HCT116 (cell line): ENCODE measurements around the gene YBEY. TPM values are rescaled to one million over a fixed set of nuclear protein-coding genes. Genes with fewer than 3 reads are reported as not detected.
A peak's percentile ranks its signal among the peaks of the same experiment; 100 is the strongest.

Experiments used
- ATAC-seq: fragments of 200-7000 bp; cut with Tn5 transposase; 2 replicates; pipeline ENCODE4 v1.9.1; 2020; ENCODE audit warnings: mild to moderate bottlenecking, moderate library complexity
- BruUV-seq: library from RNA; stranded (reverse); fragments of 400-500 nt; replicated peaks from 2 replicates; lab custom pipeline; 2021; lab: Mats Ljungman, UMichigan
- CTCF ChIA-PET: fragments of 300-600 bp; sonication (Branson Sonifier 250); formaldehyde crosslinking; loops from one replicate; lab custom pipeline; 2021; ENCODE audit warnings: antibody characterized with exemption; lab: Charles Lee
- POLR2A ChIA-PET: fragments of 300-600, 350-600 bp; sonication (Branson Sonifier 250); formaldehyde crosslinking; loops from one replicate; lab custom pipeline; 2021; ENCODE audit warnings: antibody characterized with exemption; lab: Charles Lee
- RAD21 ChIA-PET, 2 experiments: fragments of 300-600 bp; sonication (Branson Sonifier 250); formaldehyde crosslinking; loops; one replicate each; lab custom pipeline; 2023; ENCODE audit warnings: low total read pairs in 2 of 2; ENCODE audit not compliant: uncharacterized antibody in 2 of 2, unreplicated experiment in 2 of 2, low non-redundant PET in 1 of 2; lab: Charles Lee
- DNase-seq: peaks from one replicate; pipeline ENCODE4 v3.0.0-alpha.2; 2010; ENCODE audit warnings: low read depth, low spot score
- H2AFZ ChIP-seq: fragments of 200-600 bp; shearing (Covaris generic), sonication (generic); 2 replicates; pipeline ENCODE4 v1.6.1; 2017; ENCODE audit warnings: low read depth, mixed run types, mixed read lengths, antibody characterized with exemption, low read length; ENCODE audit not compliant: poor library complexity, severe bottlenecking
- H3K27ac ChIP-seq: 2 replicates; pipeline ENCODE4 v1.5.1; 2012; ENCODE audit warnings: low read depth, low read length
- H3K27me3 ChIP-seq: fragments of 200-600 bp; sonication (generic); 2 replicates; pipeline ENCODE4 v1.6.1; 2016; ENCODE audit warnings: mixed run types, low read length, mixed read lengths; ENCODE audit not compliant: insufficient read depth
- H3K36me3 ChIP-seq, 2 experiments: fragments of 200-500 bp in 1 of 2; fragments of 200-600 bp in 1 of 2; sonication (Bioruptor generic) in 1 of 2; sonication (generic) in 1 of 2; 2 replicates each; pipeline versions ENCODE4 v1.5.1 to v1.6.1; 2014 to 2016; ENCODE audit warnings: low read length in 2 of 2, inconsistent platforms in 1 of 2, mixed read lengths in 1 of 2, mixed run types in 1 of 2; ENCODE audit not compliant: insufficient read depth in 2 of 2, control insufficient read depth in 1 of 2
- H3K4me1 ChIP-seq, 2 experiments: fragments of 200-600 bp in 1 of 2; sonication (generic) in 1 of 2; 2 replicates each; pipeline versions ENCODE4 v1.5.1 to v1.6.1; 2012 to 2017; ENCODE audit warnings: low read length in 2 of 2, inconsistent platforms in 1 of 2, mild to moderate bottlenecking in 1 of 2, mixed read lengths in 1 of 2, mixed run types in 1 of 2, moderate library complexity in 1 of 2; ENCODE audit not compliant: insufficient read depth in 2 of 2, control insufficient read depth in 1 of 2
- H3K4me2 ChIP-seq: fragments of 200-600 bp; sonication (generic); 2 replicates; pipeline ENCODE4 v1.6.1; 2017; ENCODE audit warnings: mixed run types, low read length, mixed read lengths
- H3K4me3 ChIP-seq, 2 experiments: fragments of 200-600 bp in 1 of 2; sonication (generic) in 1 of 2; replicated peaks in 1 of 2; 2 replicates each; pipeline ENCODE4 v1.5.1; 2011 to 2016; ENCODE audit warnings: low read length in 2 of 2, control low read depth in 1 of 2, low read depth in 1 of 2, mild to moderate bottlenecking in 1 of 2, mixed read lengths in 1 of 2, mixed run types in 1 of 2
- H3K79me2 ChIP-seq: fragments of 200-600 bp; sonication (generic); 2 replicates; pipeline ENCODE4 v1.6.1; 2017; ENCODE audit warnings: mild to moderate bottlenecking, mixed run types, low read length, moderate library complexity, mixed read lengths; ENCODE audit not compliant: insufficient read depth
- H3K9ac ChIP-seq: fragments of 200-600 bp; sonication (generic); 2 replicates; pipeline ENCODE4 v1.6.1; 2016; ENCODE audit warnings: low read length, mixed read lengths
- H3K9me2 ChIP-seq: fragments of 200-600 bp; sonication (generic), shearing (Covaris generic); 2 replicates; pipeline ENCODE4 v1.6.1; 2017; ENCODE audit warnings: mixed run types, mild to moderate bottlenecking, moderate library complexity; ENCODE audit not compliant: insufficient read depth
- H3K9me3 ChIP-seq, 2 experiments: fragments of 200-500 bp in 1 of 2; fragments of 200-600 bp in 1 of 2; sonication (Bioruptor generic) in 1 of 2; sonication (generic) in 1 of 2; 2 replicates each; pipeline ENCODE4 v1.6.1; 2014 to 2017; ENCODE audit warnings: low read length in 2 of 2, mixed read lengths in 2 of 2, inconsistent platforms in 1 of 2, low read depth in 1 of 2, mild to moderate bottlenecking in 1 of 2, mixed run types in 1 of 2, moderate library complexity in 1 of 2; ENCODE audit not compliant: control insufficient read depth in 1 of 2, insufficient read depth in 1 of 2
- H4K20me1 ChIP-seq: fragments of 200-600 bp; sonication (generic), shearing (Covaris generic); 2 replicates; pipeline ENCODE4 v1.6.1; 2017; ENCODE audit warnings: mixed run types, mild to moderate bottlenecking, moderate library complexity; ENCODE audit not compliant: insufficient read depth
- CBX3 ChIP-seq: IDR thresholded peaks from 2 replicates; pipeline ENCODE4 v1.6.1; 2012; ENCODE audit warnings: low read depth
- CEBPB ChIP-seq: IDR thresholded peaks from 2 replicates; pipeline ENCODE4 v1.6.1; 2012; ENCODE audit warnings: low read depth
- EGR1 ChIP-seq: IDR thresholded peaks from 2 replicates; pipeline ENCODE4 v1.6.1; 2012; ENCODE audit warnings: low read depth
- ELF1 ChIP-seq: IDR thresholded peaks from 2 replicates; pipeline ENCODE4 v1.6.1; 2012; ENCODE audit warnings: low read depth, borderline replicate concordance
- EZH2 ChIP-seq: fragments of 200-600 bp; sonication (generic); IDR thresholded peaks from 2 replicates; pipeline ENCODE4 v1.6.1; 2017; ENCODE audit warnings: antibody characterized with exemption, mixed run types
- EZH2phosphoT487 ChIP-seq: fragments of 200-600 bp; IDR thresholded peaks from 2 replicates; pipeline ENCODE4 v1.6.1; 2018; ENCODE audit warnings: antibody characterized with exemption, borderline replicate concordance
- POLR2A ChIP-seq: IDR thresholded peaks from 2 replicates; pipeline ENCODE4 v1.7.0; 2011; ENCODE audit warnings: borderline replicate concordance; ENCODE audit not compliant: insufficient read depth, insufficient read length; ENCODE audit errors: extremely low read depth
- RAD21 ChIP-seq: IDR thresholded peaks from 2 replicates; pipeline ENCODE4 v1.6.1; 2012; ENCODE audit warnings: low read depth, mild to moderate bottlenecking
- YY1 ChIP-seq: IDR thresholded peaks from 2 replicates; pipeline ENCODE4 v1.6.1; 2011; ENCODE audit warnings: low read length, low read depth, moderate library complexity, mild to moderate bottlenecking; ENCODE audit not compliant: insufficient replicate concordance; ENCODE audit errors: extremely low read depth
- ZBTB33 ChIP-seq: IDR thresholded peaks from 2 replicates; pipeline ENCODE4 v1.6.1; 2011; ENCODE audit warnings: mild to moderate bottlenecking, low read length, moderate library complexity; ENCODE audit not compliant: insufficient replicate concordance; ENCODE audit errors: extremely low read depth
- ZNF274 ChIP-seq: fragments of 200-500 bp; sonication (Bioruptor generic); IDR thresholded peaks from 2 replicates; pipeline ENCODE4 v1.6.1; 2014; ENCODE audit warnings: mild to moderate bottlenecking, low read depth, low read length, inconsistent platforms
- intact Hi-C: fragments of 100-400 bp; cut with micrococcal nuclease; formaldehyde crosslinking; loops from 2 replicates; pipeline ENCODE4 v1.10.0; 2022
- total RNA-seq: library from RNA; stranded (reverse); gene quantifications from one replicate; pipeline ENCODE4 v1.2.1, GENCODE V29; 2021; ENCODE audit not compliant: unreplicated experiment
- TF ChIP-seq, protein P1 (sequence below): IDR thresholded peaks from 2 replicates; pipeline ENCODE4 v1.6.1; 2012

The YBEY gene
- total RNA-seq, 1 experiment from 2014 or later, result 31.5 TPM

DNA sequence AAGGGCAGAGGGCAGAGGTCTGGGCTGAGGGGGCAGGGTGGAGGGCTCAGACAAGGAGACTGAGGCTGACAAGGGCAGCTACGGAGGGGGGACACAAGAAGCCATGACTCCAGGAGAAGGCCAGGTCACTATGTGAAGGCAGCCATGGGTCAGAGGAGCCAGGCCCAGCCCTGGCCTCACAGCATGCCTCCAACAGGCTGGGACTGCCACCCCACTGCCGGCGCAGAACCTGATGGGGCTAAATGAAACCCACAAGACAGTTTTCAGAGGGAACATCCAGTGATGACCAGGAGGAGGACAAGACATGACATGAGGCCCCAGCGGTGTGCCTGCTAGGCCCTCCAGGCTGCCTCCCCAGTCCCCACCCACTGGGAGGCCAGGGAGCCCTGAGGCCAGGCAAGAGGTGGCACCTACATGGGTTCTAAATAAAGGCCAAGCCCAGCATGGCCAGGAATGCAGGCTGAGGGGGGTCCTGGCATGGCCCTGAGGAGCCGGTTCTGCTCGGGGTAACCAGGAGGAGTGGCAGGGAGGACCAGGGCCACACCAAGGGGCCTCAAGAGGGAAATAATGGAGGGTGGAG, 30.3 kb upstream of the YBEY start:
- intact Hi-C loops, result no loop called here
- Histone ChIP-seq H3K79me2 (peaks cover 2% of the 10 kb centered on the region), H3K9ac (no peak overlapping the region), H3K27me3 (no peaks in the 10 kb centered on the region), H3K4me1 (no peaks in the 10 kb centered on the region), H3K9me3 (no peaks in the 10 kb centered on the region), H3K4me2 (no peak overlapping the region), H3K9me2 (no peaks in the 10 kb centered on the region), H3K27ac (no peak overlapping the region), H2AFZ (no peak overlapping the region), H4K20me1 (no peaks in the 10 kb centered on the region), H3K36me3 (peaks cover 39 to 72% of the 10 kb centered on the region in 2 experiments), H3K4me3 (no peak overlapping the region)
- no TSS peak for BruUV-seq
- DNase-seq (no peak), ATAC-seq (peak; percentile 23; the same call in 1 of the 2 replicates)
- ChIA-PET CTCF (no interaction called here), RAD21 (no interaction called here), POLR2A (no interaction called here)
- TF ChIP-seq POLR2A (no peak), RAD21 (no peak), EZH2 (no peak), CEBPB (no peak), CBX3 (no peak), ELF1 (no peak), EZH2phosphoT487 (no peak), ZBTB33 (no peak), EGR1 (no peak), YY1 (no peak), ZNF274 (no peak)
- TF ChIP-seq, protein P1, sequence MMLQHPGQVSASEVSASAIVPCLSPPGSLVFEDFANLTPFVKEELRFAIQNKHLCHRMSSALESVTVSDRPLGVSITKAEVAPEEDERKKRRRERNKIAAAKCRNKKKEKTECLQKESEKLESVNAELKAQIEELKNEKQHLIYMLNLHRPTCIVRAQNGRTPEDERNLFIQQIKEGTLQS, result no peak
